HK-2 (cell line): ENCODE results near the gene DMTF1.
"Not testable (repeated sequence)": the region's sequence is repeated elsewhere in the genome, so short reads cannot be mapped to it uniquely, and the experiment has no call there.

Experiments used
- DNase-seq: peaks from one replicate; pipeline ENCODE4 v3.0.0-alpha.2; 2018; ENCODE audit not compliant: unreplicated experiment

The DMTF1 gene

GRCh38 chr7:87223666-87224065 lies 71.4 kb downstream of the DMTF1 start:
- DNase-seq = no peak

GRCh38 chr7:87225696-87226095 lies 73.4 kb downstream of the DMTF1 start:
- DNase-seq = no peak

GRCh38 chr7:87226495-87226894 lies 74.2 kb downstream of the DMTF1 start:
- DNase-seq = no peak

- DNase-seq = no peak
Observed at GRCh38 chr7:87231258-87231657, 79.0 kb downstream of the DMTF1 start.

- DNase-seq = no peak
Observed at GRCh38 chr7:87231711-87232110, 79.5 kb downstream of the DMTF1 start.

GRCh38 chr7:87234949-87235348 lies 82.7 kb downstream of the DMTF1 start:
- no peak for DNase-seq

GRCh38 chr7:87238464-87239051 lies 86.3 kb downstream of the DMTF1 start:
- not testable (repeated sequence) for DNase-seq

GRCh38 chr7:87245671-87246070 lies 93.4 kb downstream of the DMTF1 start:
- DNase-seq = not testable (repeated sequence)
